Esophagus muscularis mucosa (tissue), 3 donors: ENCODE data around the gene PEX11G.

ENCODE experiments used
- POLR2A ChIP-seq: fragments of 450-650 bp; IDR thresholded peaks from one replicate; pipeline ENCODE4 v1.6.1; 2017; ENCODE audit warnings: antibody characterized with exemption, moderate library complexity, mild to moderate bottlenecking, low read depth
- TF ChIP-seq, protein P1 (sequence below), 3 experiments: fragments of 200-600 bp in 2 of 3; fragments of 450-650 bp in 1 of 3; sonication (generic) in 2 of 3; IDR thresholded peaks; one replicate each; pipeline ENCODE4 v1.5.1; 2017 to 2019; ENCODE audit warnings: antibody characterized with exemption in 3 of 3, mild to moderate bottlenecking in 2 of 3, moderate library complexity in 1 of 3

- TF ChIP-seq, protein P1, sequence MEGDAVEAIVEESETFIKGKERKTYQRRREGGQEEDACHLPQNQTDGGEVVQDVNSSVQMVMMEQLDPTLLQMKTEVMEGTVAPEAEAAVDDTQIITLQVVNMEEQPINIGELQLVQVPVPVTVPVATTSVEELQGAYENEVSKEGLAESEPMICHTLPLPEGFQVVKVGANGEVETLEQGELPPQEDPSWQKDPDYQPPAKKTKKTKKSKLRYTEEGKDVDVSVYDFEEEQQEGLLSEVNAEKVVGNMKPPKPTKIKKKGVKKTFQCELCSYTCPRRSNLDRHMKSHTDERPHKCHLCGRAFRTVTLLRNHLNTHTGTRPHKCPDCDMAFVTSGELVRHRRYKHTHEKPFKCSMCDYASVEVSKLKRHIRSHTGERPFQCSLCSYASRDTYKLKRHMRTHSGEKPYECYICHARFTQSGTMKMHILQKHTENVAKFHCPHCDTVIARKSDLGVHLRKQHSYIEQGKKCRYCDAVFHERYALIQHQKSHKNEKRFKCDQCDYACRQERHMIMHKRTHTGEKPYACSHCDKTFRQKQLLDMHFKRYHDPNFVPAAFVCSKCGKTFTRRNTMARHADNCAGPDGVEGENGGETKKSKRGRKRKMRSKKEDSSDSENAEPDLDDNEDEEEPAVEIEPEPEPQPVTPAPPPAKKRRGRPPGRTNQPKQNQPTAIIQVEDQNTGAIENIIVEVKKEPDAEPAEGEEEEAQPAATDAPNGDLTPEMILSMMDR (IDR thresholded peaks at IDR 0.05) = no peak
- TF ChIP-seq POLR2A = no peak
These were observed 43.7 kb downstream of the PEX11G start for GRCh38 chr19:7445104-7445503.
